PC-3 (cell line): Measurements from ENCODE around the gene CAPN5. TPM values are rescaled to one million over a fixed set of nuclear protein-coding genes. Genes with fewer than 3 reads are reported as not detected.

Experiments
- ATAC-seq: fragments of 200-7000 bp; cut with Tn5 transposase; 2 replicates; pipeline ENCODE4 v1.9.1; 2020; ENCODE audit warnings: mild to moderate bottlenecking, moderate library complexity
- BruUV-seq: library from RNA; stranded (reverse); fragments of 400-500 nt; replicated peaks from 2 replicates; lab custom pipeline; 2021; lab: Mats Ljungman, UMichigan
- CTCF ChIA-PET: fragments of 300-600 bp; sonication (Branson Sonifier 250); formaldehyde crosslinking; loops from one replicate; lab custom pipeline; 2022; ENCODE audit warnings: antibody characterized with exemption; lab: Charles Lee
- POLR2A ChIA-PET: fragments of 300-600 bp; sonication (Branson Sonifier 250); formaldehyde crosslinking; loops from one replicate; lab custom pipeline; 2022; ENCODE audit warnings: antibody characterized with exemption; ENCODE audit not compliant: unreplicated experiment; lab: Charles Lee
- DNase-seq: peaks from one replicate; pipeline ENCODE4 v3.0.0-alpha.2; 2015
- H2AFZ ChIP-seq: fragments of 300-600 bp; sonication (generic); 2 replicates; pipeline ENCODE4 v1.6.0; 2016; ENCODE audit warnings: antibody characterized with exemption, low read length
- H3F3A ChIP-seq: fragments of 300-600 bp; sonication (generic); one replicate; pipeline ENCODE4 v1.6.0; 2017; ENCODE audit warnings: antibody characterized with exemption, low read length, control low read depth, mild to moderate bottlenecking; ENCODE audit not compliant: unreplicated experiment
- H3K27ac ChIP-seq: fragments of 300-600 bp; sonication (generic); 2 replicates; pipeline ENCODE4 v1.5.1; 2016; ENCODE audit warnings: mild to moderate bottlenecking, low read length
- H3K27me3 ChIP-seq: fragments of 300-600 bp; sonication (generic); 2 replicates; pipeline ENCODE4 v1.6.1; 2016; ENCODE audit warnings: low read length, mixed read lengths
- H3K36me3 ChIP-seq: fragments of 300-600 bp; sonication (generic); 2 replicates; pipeline ENCODE4 v1.6.1; 2016; ENCODE audit warnings: low read depth, mixed run types, low read length, mixed read lengths
- H3K4me1 ChIP-seq: fragments of 300-600 bp; sonication (generic); 2 replicates; pipeline ENCODE4 v1.5.1; 2016; ENCODE audit warnings: low read length; ENCODE audit not compliant: insufficient read depth
- H3K4me2 ChIP-seq: fragments of 300-600 bp; sonication (generic); 2 replicates; pipeline ENCODE4 v1.6.0; 2016; ENCODE audit warnings: low read length
- H3K4me3 ChIP-seq: fragments of 300-600 bp; sonication (generic); 2 replicates; pipeline ENCODE4 v1.5.1; 2016; ENCODE audit warnings: mild to moderate bottlenecking, low read length, mixed read lengths
- H3K79me2 ChIP-seq: fragments of 300-600 bp; sonication (generic); 2 replicates; pipeline ENCODE4 v1.6.1; 2017; ENCODE audit warnings: low read length, mixed read lengths
- H3K9ac ChIP-seq: fragments of 300-600 bp; sonication (generic); 2 replicates; pipeline ENCODE4 v1.6.0; 2016; ENCODE audit warnings: mild to moderate bottlenecking, low read length
- H3K9me2 ChIP-seq: fragments of 300-600 bp; sonication (generic); replicated peaks from 2 replicates; pipeline ENCODE4 v1.6.1; 2016; ENCODE audit warnings: mixed run types, low read length, mixed read lengths
- H3K9me3 ChIP-seq: fragments of 300-600 bp; sonication (generic); 2 replicates; pipeline ENCODE4 v1.6.1; 2016; ENCODE audit warnings: low read length, mixed read lengths
- H4K20me1 ChIP-seq: fragments of 300-600 bp; sonication (generic); 2 replicates; pipeline ENCODE4 v1.6.1; 2016; ENCODE audit warnings: low read length, mixed read lengths
- CTCF ChIP-seq: fragments of 300-600 bp; sonication (generic); conservative IDR thresholded peaks from 2 replicates; pipeline ENCODE4 v1.5.1; 2017; ENCODE audit warnings: antibody characterized with exemption, low read depth, mild to moderate bottlenecking, low read length
- EZH2 ChIP-seq: fragments of 300-600 bp; sonication (generic); IDR thresholded peaks from one replicate; pipeline ENCODE4 v1.6.1; 2017; ENCODE audit warnings: antibody characterized with exemption, mild to moderate bottlenecking, low read length; ENCODE audit not compliant: unreplicated experiment
- EZH2phosphoT487 ChIP-seq: fragments of 300-600 bp; sonication (generic); IDR thresholded peaks from 2 replicates; pipeline ENCODE4 v1.6.1; 2018; ENCODE audit warnings: mild to moderate bottlenecking, antibody characterized with exemption, low read length, borderline replicate concordance
- intact Hi-C: fragments of 100-400 bp; cut with micrococcal nuclease; formaldehyde crosslinking; loops from 2 replicates; pipeline ENCODE4 v1.9.0; 2023
- total RNA-seq: library from RNA; depleted of rRNA; stranded (reverse); fragments of >200 nt; gene quantifications from 2 replicates; pipeline ENCODE4 v1.2.3, GENCODE V29; 2014

Gene CAPN5
- total RNA-seq, 1 experiment from 2014 or later: 6.3 TPM

GRCh38 chr11:77154381-77155081 lies 87.8 kb downstream of the CAPN5 start:
- intact Hi-C loops: no loop called here
- H3K27me3 ChIP-seq: no peaks in the 10 kb centered on the region; the same call in 1 of the 2 replicates
- no peak overlapping the region for H3K9ac ChIP-seq
- H3K4me3 ChIP-seq: no peak overlapping the region
- no peak overlapping the region for H3K27ac ChIP-seq
- TF ChIP-seq EZH2 (no peak), CTCF (no peak), EZH2phosphoT487 (no peak)
- POLR2A ChIA-PET: no interaction called here
- no peaks in the 10 kb centered on the region for H3F3A ChIP-seq
- H3K36me3 ChIP-seq: no peaks in the 10 kb centered on the region
- no peaks in the 10 kb centered on the region for H3K4me1 ChIP-seq
- H3K9me2 ChIP-seq: no peaks in the 10 kb centered on the region
- H2AFZ ChIP-seq: no peak overlapping the region
- no peaks in the 10 kb centered on the region for H3K9me3 ChIP-seq
- no peak for DNase-seq
- no peak overlapping the region for H3K4me2 ChIP-seq
- BruUV-seq: no TSS peak
- H3K79me2 ChIP-seq: no peaks in the 10 kb centered on the region
- CTCF ChIA-PET: no interaction called here
- no peak for ATAC-seq
- no peaks in the 10 kb centered on the region for H4K20me1 ChIP-seq

- Histone ChIP-seq H3K4me3 (no peak overlapping the region), H3F3A (no peaks in the 10 kb centered on the region), H3K4me1 (no peaks in the 10 kb centered on the region), H3K27ac (no peak overlapping the region), H3K79me2 (no peaks in the 10 kb centered on the region), H4K20me1 (no peaks in the 10 kb centered on the region), H3K27me3 (no peaks in the 10 kb centered on the region; the same call in 1 of the 2 replicates), H2AFZ (no peak overlapping the region), H3K9me2 (no peaks in the 10 kb centered on the region), H3K9me3 (no peaks in the 10 kb centered on the region), H3K4me2 (no peak overlapping the region), H3K9ac (no peak overlapping the region), H3K36me3 (no peaks in the 10 kb centered on the region)
- ATAC-seq: no peak
- no peak for DNase-seq
- TF ChIP-seq EZH2phosphoT487: no peak
- TF ChIP-seq CTCF: no peak
- no peak for TF ChIP-seq EZH2
- POLR2A ChIA-PET: no interaction called here
- intact Hi-C loops: no loop called here
- CTCF ChIA-PET: no interaction called here
- BruUV-seq: no TSS peak
Observed at GRCh38 chr11:77155082-77155475, 88.3 kb downstream of the CAPN5 start.

- Histone ChIP-seq H3K4me2 (no peak overlapping the region), H3K4me1 (no peaks in the 10 kb centered on the region), H3K36me3 (no peaks in the 10 kb centered on the region), H3K27me3 (peaks cover 3% of the 10 kb centered on the region; the same call in 1 of the 2 replicates), H2AFZ (no peak overlapping the region), H3K79me2 (no peaks in the 10 kb centered on the region), H3F3A (no peaks in the 10 kb centered on the region), H3K27ac (no peak overlapping the region), H4K20me1 (no peaks in the 10 kb centered on the region), H3K9me2 (no peaks in the 10 kb centered on the region), H3K9ac (no peak overlapping the region), H3K4me3 (no peak overlapping the region), H3K9me3 (no peaks in the 10 kb centered on the region)
- BruUV-seq: no TSS peak
- TF ChIP-seq EZH2: no peak
- TF ChIP-seq CTCF: no peak
- no peak for TF ChIP-seq EZH2phosphoT487
- CTCF ChIA-PET: no interaction called here
- ATAC-seq: no peak
- intact Hi-C loops: no loop called here
- POLR2A ChIA-PET: no interaction called here
- DNase-seq: no peak
Observed at GRCh38 chr11:77155556-77156130, 88.9 kb downstream of the CAPN5 start.
